Measurements from ENCODE around the gene ZNRD2. TPM values are rescaled to one million over a fixed set of nuclear protein-coding genes. Genes with fewer than 3 reads are reported as not detected.

ZNRD2 gene, protein sequence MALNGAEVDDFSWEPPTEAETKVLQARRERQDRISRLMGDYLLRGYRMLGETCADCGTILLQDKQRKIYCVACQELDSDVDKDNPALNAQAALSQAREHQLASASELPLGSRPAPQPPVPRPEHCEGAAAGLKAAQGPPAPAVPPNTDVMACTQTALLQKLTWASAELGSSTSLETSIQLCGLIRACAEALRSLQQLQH
- total RNA-seq: 85.4 and 152 TPM in 2 replicates

DNA sequence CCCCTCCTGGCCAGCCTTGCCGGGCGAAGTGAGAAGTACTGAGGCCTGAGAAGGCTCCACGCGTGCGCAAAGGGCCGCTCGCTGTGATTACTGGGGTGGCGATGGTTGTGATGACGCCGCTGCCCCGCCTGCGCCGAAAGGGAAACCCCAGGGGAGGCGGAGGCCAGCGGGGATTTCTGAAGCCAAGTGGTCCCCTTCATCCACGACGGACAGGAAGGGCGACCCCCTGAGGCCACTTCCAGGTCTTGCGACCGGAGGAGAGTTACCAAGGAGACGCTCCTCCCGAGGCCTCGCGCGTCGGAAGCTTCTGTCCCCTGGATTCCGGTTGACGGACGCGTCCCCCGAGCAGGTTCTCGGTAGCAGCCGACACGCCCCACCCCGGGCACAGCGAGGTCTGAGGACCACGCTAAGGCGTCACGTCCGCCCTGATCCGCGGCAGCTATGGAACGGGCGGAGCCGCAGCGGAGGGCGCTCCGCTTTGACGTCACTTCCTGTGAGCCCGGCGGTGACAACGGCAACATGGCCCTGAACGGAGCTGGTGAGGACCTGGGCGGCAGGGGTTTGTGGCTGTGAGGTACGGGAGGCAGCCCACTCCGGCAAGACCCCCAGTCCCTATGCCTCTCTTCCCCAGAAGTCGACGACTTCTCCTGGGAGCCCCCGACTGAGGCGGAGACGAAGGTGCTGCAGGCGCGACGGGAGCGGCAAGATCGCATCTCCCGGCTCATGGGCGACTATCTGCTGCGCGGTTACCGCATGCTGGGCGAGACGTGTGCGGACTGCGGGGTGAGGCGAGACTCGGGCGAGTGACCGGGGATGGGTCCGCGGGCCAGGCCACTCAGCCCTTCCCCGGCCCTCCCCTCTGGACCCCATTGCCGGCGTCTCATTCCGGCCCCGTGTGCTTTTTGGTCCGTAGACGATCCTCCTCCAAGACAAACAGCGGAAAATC, at the start of gene ZNRD2:
Gene ZNRD2 (plus strand): TSS at position 505 of the 946 bp plus-strand sequence. CDS start 15 bp downstream, at position 520.

DNA sequence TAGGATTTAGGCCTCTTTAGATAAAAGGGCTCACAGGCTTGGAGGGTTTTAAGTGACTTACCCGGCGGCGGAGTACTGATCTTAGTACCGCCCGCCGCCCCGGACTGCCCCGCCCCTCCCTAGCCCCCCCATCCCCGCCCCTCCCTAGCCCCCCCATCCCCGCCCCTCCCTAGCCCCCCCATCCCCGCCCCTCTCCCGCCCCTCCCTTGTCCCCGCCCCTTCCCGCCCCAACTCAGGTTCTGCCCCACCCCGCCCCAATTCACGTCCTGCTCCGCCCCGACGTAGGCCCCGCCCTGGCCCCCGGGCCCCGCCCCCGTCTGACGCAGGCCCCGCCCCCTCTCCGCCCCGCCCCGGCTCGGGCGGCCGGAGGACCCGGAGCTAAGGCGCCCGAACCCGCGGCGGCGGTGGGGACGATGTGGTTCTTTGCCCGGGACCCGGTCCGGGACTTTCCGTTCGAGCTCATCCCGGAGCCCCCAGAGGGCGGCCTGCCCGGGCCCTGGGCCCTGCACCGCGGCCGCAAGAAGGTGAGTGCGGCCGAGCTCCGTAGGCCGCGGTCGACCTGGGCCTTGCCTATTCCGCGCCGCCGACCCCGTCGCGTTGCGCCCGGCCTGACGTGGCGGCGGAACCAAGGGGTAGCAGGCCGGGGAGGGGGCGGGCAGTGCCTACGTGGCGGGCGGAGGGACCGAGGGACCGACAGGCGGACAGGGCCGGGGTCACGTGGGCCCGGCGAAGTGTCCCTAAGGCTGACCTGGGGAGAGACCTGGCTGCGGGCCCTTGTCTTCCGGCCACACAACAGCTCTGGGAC, 45.3 kb upstream of the ZNRD2 start, which contains the start of gene SCYL1:
Gene SCYL1 (plus strand): TSS at position 343 of the 805 bp plus-strand sequence. CDS start 71 bp downstream, at position 414.

DNA sequence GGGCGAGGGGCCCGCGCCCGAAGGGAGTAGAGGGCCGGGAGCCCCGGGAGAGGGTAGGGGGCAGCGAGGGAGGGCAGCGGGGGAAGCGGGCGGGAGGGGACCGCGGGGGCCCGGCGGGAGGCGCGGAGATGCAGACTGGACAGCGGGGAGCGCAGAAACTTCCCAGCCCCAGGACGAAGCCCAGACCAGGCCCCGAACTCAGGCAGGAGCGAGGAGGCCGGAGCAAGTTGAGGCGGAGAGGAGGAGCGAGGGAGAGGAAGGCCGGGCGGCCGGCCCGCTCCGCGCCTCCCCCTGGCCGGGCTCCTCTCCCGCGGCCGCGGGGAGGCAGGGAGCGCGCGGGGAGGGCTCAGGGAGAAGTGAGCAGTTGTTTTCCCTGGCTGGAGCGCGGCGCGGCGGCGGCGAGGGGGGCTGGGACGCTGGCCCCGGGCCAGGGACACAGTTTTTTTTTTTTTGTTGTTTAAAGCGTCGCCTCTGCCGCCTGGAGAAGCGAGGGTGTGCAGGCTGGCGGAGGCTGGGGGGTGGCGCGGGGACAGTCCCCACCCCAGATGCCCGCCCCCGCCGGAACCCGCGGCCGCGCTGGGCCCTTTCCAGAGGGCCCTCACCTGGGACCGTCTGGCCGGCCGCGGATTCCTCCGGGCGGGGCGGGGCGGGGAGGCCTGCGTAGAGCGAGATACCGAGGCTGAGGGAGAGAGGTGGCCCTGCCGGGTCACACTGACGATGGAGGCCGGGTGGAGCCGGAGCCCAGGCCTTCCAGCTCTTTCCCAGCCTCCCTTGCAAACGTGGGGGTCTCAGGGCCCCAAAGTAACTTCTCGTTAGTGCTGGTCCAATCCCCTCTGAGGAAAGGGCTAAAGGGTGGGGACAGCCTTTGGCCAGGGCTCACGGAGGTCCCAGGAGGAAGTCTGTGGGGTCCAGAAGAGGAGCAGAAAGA, 12.0 kb upstream of the ZNRD2 start, which contains the start of gene LTBP3:
Gene LTBP3 (minus strand): TSS at position 358 of the 928 bp plus-strand sequence. CDS start 400 bp downstream, outside the sequence.

DNA sequence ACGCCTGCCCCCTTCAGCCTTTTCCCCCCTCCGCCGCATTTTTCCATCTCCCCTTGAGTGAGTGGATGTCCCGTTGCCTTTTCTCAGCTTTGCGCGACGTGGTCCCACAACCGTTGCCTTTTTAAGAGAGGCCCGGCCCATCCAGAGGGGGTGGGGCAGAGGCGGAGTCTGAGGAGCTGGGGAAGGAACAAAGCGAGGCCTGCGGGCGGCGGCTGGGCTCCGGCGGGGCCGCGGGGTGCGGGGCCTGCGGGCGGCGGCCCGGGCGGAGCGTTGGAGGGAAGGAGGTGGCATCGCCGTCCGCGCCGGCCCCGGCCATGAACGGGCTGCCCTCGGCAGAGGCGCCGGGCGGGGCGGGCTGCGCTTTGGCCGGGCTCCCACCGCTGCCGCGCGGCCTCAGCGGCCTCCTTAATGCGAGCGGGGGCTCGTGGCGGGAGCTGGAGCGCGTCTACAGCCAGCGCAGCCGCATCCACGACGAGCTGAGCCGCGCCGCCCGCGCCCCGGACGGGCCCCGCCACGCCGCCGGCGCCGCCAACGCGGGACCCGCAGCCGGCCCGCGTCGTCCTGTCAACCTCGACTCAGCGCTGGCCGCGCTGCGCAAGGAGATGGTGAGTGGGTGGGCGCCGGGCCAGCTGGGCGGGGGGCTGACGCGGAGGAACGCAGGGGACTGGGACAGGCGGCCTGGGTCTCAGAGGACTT, 2.2 kb downstream of the ZNRD2 start, which contains the start of gene FAM89B:
Gene FAM89B (plus strand): TSS at position 183 of the 696 bp plus-strand sequence. CDS start 132 bp downstream, at position 315.

DNA sequence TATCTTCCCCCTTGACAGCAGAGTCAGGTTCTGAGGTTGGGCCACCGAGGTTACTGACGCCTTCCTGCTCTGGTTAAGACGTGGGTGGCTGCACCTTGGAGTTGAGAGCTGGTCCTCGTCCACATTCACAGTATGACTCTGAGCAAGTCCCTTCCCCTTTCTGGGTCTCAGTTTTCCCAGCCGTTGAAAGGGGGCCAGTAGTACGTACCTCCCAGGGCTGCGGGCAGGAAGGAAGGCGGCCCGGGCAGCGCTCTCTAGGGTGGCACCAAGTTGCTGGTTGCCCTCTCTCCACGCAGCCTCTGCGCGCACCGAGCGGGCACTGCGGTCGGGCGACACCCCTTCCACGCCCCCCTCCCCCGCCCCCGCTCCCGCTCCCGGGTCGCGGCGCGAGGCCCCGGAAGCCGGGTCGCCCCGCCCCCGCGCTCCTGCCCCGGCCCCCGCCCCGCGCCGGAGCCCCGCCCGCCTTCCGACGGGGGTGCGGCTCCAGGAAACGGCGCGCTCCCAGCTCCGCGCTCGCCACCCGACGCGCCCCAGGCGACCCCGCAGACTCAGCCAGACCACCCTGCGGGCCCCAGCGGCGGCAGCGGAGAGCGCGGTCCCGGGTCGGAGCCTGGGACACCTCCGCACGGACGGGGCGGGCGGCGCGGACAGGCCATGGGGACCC, 5.4 kb downstream of the ZNRD2 start, which contains the start of gene EHBP1L1:
Gene EHBP1L1 (plus strand): TSS at position 486 of the 664 bp plus-strand sequence. CDS start 250 bp downstream, outside the sequence.

DNA sequence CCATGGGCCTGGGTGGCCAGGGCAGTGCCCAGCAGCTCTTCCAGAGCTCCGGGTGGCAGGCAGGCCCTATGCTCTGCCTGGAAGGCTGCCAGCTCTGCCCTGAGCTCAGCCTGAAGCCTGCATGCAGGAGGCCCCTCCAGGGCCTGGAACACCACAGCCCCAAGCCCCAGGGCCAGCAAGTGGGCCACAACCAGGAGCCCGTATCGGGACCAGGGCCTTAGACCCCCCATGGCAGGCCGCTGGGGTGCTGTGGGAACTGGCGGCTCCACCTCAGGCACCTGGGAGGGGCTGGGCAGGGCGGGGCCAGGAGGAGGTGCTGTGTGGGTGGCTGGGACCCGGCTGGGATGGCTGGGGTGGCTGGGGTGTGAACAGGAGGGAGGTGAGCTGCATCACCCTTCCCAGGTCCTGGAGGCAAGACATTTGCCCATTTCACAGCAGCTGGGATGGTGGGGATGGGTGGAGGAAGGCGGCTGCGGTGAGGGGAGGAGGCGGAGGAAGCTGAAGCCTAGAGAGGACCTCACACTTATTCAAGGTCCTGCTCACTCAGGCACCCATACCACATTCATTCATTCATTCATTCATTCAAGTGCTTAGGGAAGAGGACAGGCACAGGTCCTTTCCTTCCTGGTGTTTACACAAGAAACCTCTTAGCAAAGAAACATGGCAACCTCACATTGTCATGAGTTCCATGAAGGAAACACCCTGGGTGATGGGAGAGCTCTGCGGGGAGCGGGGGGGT, 25.4 kb downstream of the ZNRD2 start, which contains the start of gene KCNK7:
Gene KCNK7 (minus strand): TSS at position 258 of the 739 bp plus-strand sequence. CDS start 28 bp downstream, at position 230.

DNA sequence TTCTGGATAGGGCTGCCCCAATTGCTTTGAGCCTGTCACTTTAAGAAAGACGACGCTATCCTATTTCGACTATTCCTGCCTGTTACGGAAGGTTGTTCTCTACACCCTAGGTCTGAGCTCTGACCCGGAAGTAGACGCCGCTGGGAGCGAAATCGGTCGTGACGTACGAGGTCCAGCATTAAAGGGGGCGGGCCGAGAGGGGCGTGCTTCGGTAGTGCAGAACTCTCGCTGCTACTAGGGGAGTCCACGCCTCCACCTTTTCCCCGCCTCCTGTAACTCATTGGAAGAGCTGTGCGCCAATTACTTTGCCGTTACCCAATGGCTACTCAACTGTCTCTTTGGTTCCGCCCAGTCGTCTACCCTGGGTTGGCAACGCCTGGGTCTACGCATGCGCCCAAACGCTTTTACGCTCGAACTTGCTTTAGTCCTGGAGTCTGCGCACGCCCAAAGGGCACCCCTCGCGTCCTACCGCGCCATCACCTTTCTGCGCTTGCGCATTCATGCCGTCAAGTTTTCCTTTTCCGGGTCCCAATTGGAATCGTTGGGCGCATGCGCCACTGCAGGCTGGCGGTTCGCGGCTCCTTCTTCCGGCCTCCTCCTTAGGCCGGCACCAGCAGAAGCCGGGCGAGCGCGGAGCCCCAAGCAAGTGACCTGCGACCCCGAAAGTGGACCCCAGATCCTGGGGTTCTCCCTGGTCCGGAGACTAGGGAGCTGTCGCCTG, 45.1 kb downstream of the ZNRD2 start, which contains the start of gene PCNX3:
Gene PCNX3 (plus strand): TSS at position 548 of the 721 bp plus-strand sequence. CDS start 536 bp downstream, outside the sequence.

Other genes starting within 250 kb of the ZNRD2 start
- 37.2 and 41.3 TPM in 2 replicates for gene DPF2, start 236.6 kb upstream of the ZNRD2 start, total RNA-seq
- 0.25 and 0.33 TPM in 2 replicates for gene TIGD3, start 215.7 kb upstream of the ZNRD2 start, total RNA-seq
- gene SLC25A45, start 187.8 kb upstream of the ZNRD2 start, total RNA-seq: 0.98 and 1.8 TPM in 2 replicates
- 37.6 and 41.9 TPM in 2 replicates for gene FRMD8, start 183.8 kb upstream of the ZNRD2 start, total RNA-seq
- gene NEAT1, start 147.7 kb upstream of the ZNRD2 start, total RNA-seq: 16.5 and 75.2 TPM in 2 replicates
- gene MALAT1, start 71.4 kb upstream of the ZNRD2 start, total RNA-seq: 629 and 944 TPM in 2 replicates
- gene SCYL1, start 45.4 kb upstream of the ZNRD2 start, total RNA-seq: 111 and 114 TPM in 2 replicates
- 104 and 399 TPM in 2 replicates for gene LTBP3, start 12.1 kb upstream of the ZNRD2 start, total RNA-seq
- gene FAM89B, start 2.1 kb downstream of the ZNRD2 start, total RNA-seq: 69.9 and 115 TPM in 2 replicates
- gene EHBP1L1, start 5.6 kb downstream of the ZNRD2 start, total RNA-seq: 45.1 and 49.6 TPM in 2 replicates
- gene KCNK7, start 25.3 kb downstream of the ZNRD2 start, total RNA-seq: 0.25 TPM in 1 of 2 replicates, not detected in the other
- 52.6 and 58.7 TPM in 2 replicates for gene MAP3K11, start 43.7 kb downstream of the ZNRD2 start, total RNA-seq
- 62.6 and 74.9 TPM in 2 replicates for gene PCNX3, start 45.3 kb downstream of the ZNRD2 start, total RNA-seq
- gene SIPA1, start 67.6 kb downstream of the ZNRD2 start, total RNA-seq: 48.2 and 73.5 TPM in 2 replicates
- 57.8 and 74.3 TPM in 2 replicates for gene RELA, start 92.4 kb downstream of the ZNRD2 start, total RNA-seq
- gene KAT5, start 141.8 kb downstream of the ZNRD2 start, total RNA-seq: 46.8 and 47.7 TPM in 2 replicates
- 20.2 and 48.9 TPM in 2 replicates for gene RNASEH2C, start 150.3 kb downstream of the ZNRD2 start, total RNA-seq
- gene AP5B1, start 210.5 kb downstream of the ZNRD2 start, total RNA-seq: 12.5 and 13.9 TPM in 2 replicates
- 0.51 TPM in 1 of 2 replicates, not detected in the other for gene OVOL1, start 216.6 kb downstream of the ZNRD2 start, total RNA-seq